IPS-20b (cell line): Measurements from ENCODE around the gene CD81.

ENCODE experiments used
- H3K27ac ChIP-seq: one replicate; pipeline ENCODE4 v1.5.1; 2013; ENCODE audit warnings: low read length
- H3K27me3 ChIP-seq: 2 replicates; pipeline ENCODE4 v1.6.1; 2013; ENCODE audit warnings: mild to moderate bottlenecking, low read length, inconsistent platforms; ENCODE audit not compliant: insufficient read depth
- H3K36me3 ChIP-seq: 2 replicates; pipeline ENCODE4 v1.6.1; 2013; ENCODE audit warnings: low read depth, mild to moderate bottlenecking, inconsistent platforms, low read length, moderate library complexity; ENCODE audit not compliant: insufficient read depth
- H3K4me1 ChIP-seq: 2 replicates; pipeline ENCODE4 v1.6.1; 2013; ENCODE audit warnings: mild to moderate bottlenecking, control low read depth, inconsistent platforms, low read length, moderate library complexity; ENCODE audit not compliant: insufficient read depth
- H3K4me3 ChIP-seq: 2 replicates; pipeline ENCODE4 v1.5.1; 2013; ENCODE audit warnings: mild to moderate bottlenecking, low read length, inconsistent platforms
- H3K9ac ChIP-seq: 2 replicates; pipeline ENCODE4 v1.6.1; 2013; ENCODE audit warnings: low read depth, mild to moderate bottlenecking, inconsistent platforms, low read length, moderate library complexity
- H3K9me3 ChIP-seq: 2 replicates; pipeline ENCODE4 v1.6.1; 2013; ENCODE audit warnings: mild to moderate bottlenecking, low read depth, low read length, inconsistent platforms; ENCODE audit not compliant: insufficient read depth

CD81 gene

DNA sequence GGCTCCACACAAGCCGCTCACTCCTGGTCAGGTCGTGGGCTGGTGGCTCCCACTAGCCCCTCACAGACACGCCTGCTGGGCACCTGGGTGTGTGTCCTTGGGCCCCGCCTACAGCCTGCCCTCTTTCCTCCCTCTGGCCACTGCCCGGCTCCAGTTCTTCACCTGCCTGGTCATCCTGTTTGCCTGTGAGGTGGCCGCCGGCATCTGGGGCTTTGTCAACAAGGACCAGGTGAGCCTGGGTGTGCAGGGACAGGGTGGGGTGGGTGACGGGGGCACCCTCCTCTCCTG lies 17.7 kb downstream of the CD81 start:
- no peak overlapping the region for H3K9ac ChIP-seq
- H3K4me3 ChIP-seq = no peak overlapping the region
- H3K4me1 ChIP-seq = no peaks in the 10 kb centered on the region
- no peaks in the 10 kb centered on the region for H3K27me3 ChIP-seq
- no peak overlapping the region for H3K27ac ChIP-seq
- H3K9me3 ChIP-seq = no peaks in the 10 kb centered on the region
- H3K36me3 ChIP-seq = peaks cover 26% of the 10 kb centered on the region

DNA sequence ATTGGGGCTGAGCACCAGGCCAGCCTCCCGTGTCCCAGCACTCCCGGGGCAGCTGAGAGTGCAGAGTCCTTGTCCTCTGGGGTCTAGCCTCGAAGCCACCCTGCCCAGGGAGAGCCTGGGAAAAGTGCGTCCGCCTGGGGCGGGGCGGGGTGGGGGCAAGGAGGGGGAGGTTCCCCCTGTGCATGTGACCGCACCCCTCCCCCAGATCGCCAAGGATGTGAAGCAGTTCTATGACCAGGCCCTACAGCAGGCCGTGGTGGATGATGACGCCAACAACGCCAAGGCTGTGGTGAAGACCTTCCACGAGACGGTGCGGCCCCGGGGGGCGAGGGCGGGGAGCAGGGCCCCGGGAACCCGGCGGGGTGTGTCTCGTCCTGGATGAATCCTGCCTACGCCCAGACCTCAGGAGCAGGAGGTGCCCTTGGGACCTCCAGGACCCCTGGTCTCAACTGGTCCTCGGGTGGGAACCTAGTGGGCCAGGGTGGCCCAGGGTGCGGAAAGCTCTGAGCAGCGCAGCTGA lies 18.2 kb downstream of the CD81 start:
- Histone ChIP-seq H3K36me3 (peaks cover 26% of the 10 kb centered on the region), H3K9me3 (no peaks in the 10 kb centered on the region), H3K27me3 (no peaks in the 10 kb centered on the region), H3K9ac (no peak overlapping the region), H3K27ac (no peak overlapping the region), H3K4me1 (no peaks in the 10 kb centered on the region), H3K4me3 (no peak overlapping the region)

DNA sequence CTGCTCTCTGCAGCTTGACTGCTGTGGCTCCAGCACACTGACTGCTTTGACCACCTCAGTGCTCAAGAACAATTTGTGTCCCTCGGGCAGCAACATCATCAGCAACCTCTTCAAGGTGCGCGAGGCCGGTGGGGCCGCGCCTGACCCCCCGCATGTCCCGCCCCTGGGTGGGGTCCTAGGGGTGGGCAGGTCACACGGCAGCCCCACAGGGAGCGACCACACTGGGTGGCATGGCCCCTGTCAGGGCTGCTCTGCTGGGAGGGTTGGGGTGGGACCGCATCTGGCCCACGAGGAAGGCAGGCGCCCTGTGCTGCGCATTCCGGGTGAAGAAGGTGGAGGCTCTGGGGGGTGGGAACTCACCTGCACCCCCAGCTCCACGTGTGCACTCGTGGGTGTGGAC lies 18.7 kb downstream of the CD81 start:
- Histone ChIP-seq H3K9ac (no peak overlapping the region), H3K4me3 (no peak overlapping the region), H3K9me3 (no peaks in the 10 kb centered on the region), H3K36me3 (peaks cover 26% of the 10 kb centered on the region), H3K4me1 (no peaks in the 10 kb centered on the region), H3K27ac (no peak overlapping the region), H3K27me3 (no peaks in the 10 kb centered on the region)

DNA sequence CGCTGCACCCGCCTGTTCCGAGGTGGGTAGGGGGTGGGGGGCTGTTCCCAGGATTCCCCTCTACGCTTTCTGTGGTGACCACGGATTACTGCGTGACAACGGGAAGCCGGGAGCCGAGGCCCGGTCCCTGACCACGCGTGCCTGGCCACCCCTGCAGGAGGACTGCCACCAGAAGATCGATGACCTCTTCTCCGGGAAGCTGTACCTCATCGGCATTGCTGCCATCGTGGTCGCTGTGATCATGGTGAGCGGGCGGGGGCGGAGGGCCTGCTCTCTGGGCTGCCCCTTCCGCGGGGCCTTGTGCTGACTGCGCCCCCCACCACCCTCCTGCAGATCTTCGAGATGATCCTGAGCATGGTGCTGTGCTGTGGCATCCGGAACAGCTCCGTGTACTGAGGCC lies 19.4 kb downstream of the CD81 start:
- Histone ChIP-seq H3K4me1 (no peaks in the 10 kb centered on the region), H3K4me3 (no peak overlapping the region), H3K9ac (no peak overlapping the region), H3K27me3 (no peaks in the 10 kb centered on the region), H3K36me3 (peaks cover 26% of the 10 kb centered on the region), H3K27ac (no peak overlapping the region), H3K9me3 (no peaks in the 10 kb centered on the region)

DNA sequence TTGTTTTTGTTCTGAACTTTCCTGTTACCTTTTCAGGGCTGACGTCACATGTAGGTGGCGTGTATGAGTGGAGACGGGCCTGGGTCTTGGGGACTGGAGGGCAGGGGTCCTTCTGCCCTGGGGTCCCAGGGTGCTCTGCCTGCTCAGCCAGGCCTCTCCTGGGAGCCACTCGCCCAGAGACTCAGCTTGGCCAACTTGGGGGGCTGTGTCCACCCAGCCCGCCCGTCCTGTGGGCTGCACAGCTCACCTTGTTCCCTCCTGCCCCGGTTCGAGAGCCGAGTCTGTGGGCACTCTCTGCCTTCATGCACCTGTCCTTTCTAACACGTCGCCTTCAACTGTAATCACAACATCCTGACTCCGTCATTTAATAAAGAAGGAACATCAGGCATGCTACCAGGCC lies 19.9 kb downstream of the CD81 start:
- Histone ChIP-seq H3K4me3 (no peak overlapping the region), H3K9ac (no peak overlapping the region)

DNA sequence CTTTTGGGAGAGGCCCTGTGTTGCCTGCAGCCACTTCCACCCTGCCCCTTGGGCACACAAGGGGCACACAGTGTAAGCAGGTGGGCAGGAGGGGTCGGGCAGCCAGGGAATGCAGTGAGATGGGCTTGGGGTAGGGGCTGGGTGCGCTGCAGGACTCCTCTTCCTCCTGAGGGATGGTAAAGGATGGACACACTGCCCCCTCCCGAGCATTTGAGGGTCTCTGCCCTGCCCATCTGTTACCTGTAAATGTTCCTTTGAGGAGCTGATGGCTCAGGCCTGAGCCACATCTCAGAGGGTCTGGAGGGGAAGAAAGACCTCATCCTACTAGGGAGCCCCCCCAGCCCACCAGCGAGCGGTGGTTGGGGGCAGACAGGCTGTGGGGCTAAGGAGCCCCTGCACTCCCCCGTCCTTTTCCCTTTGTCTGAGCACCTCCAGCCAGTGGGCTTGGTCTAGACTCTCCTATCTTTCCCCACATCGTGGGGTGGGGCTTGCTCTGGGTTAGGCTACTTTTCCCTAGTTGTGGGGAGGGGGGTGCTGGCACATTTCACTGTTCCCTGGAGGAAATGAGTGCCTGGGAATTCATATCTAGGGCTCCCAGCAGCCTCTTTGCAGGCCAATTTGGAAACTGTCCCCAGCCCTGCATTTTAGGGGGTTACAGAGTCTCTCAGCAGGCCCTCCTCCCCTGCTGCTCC lies 21.7 kb downstream of the CD81 start:
- Histone ChIP-seq H3K9ac (peak overlapping the region; percentile 79; the same call in 1 of the 2 replicates), H3K4me1 (no peaks in the 10 kb centered on the region; the same call in 1 of the 2 replicates), H3K9me3 (no peaks in the 10 kb centered on the region), H3K27ac (no peak overlapping the region), H3K27me3 (no peaks in the 10 kb centered on the region), H3K4me3 (peak overlapping the region; percentile 99; the same call in 1 of the 2 replicates), H3K36me3 (peaks cover 32% of the 10 kb centered on the region)

More for the DNA sequence above, 19.9 kb downstream of the CD81 start:
- peaks cover 27% of the 10 kb centered on the region for H3K36me3 ChIP-seq
- no peaks in the 10 kb centered on the region for H3K9me3 ChIP-seq
- H3K27ac ChIP-seq = no peak overlapping the region
- H3K4me1 ChIP-seq = no peaks in the 10 kb centered on the region; the same call in 1 of the 2 replicates
- no peaks in the 10 kb centered on the region for H3K27me3 ChIP-seq

DNA sequence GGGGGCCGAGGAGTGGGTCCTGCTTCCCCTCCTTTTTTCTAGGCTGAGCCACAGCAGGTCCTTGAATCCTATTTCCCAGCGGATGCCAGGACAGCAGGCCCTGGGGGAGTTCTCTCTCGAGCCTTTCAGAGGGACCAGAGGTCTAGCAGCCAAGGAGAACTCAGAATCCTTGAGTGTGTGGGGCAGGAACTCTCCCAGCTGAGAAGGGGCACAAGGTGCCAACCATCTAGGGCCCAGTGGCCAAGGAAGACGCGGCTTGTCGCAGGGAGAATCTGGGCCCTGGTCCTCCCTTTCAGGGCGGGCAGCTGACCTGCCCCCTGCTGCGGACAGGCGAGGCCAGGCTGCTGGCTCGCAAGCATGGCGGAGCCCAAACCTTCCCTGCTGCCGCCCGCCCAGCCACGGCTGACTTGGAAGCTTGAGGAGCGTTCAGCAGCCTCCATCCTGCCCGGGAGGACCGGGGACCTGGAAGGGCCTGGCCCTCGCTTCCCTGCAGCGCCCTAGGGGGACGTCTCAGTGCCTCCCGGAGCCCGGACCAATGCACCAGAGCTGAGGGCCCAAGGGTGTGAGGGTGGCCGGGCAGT lies 22.5 kb downstream of the CD81 start:
- Histone ChIP-seq H3K9me3 (no peaks in the 10 kb centered on the region), H3K27ac (peak overlapping the region; percentile 52), H3K36me3 (peaks cover 33% of the 10 kb centered on the region), H3K27me3 (no peaks in the 10 kb centered on the region), H3K4me1 (no peaks in the 10 kb centered on the region; the same call in 1 of the 2 replicates), H3K4me3 (peak overlapping the region; percentile 99; the same call in 1 of the 2 replicates), H3K9ac (peak overlapping the region; percentile 79; the same call in 1 of the 2 replicates)

DNA sequence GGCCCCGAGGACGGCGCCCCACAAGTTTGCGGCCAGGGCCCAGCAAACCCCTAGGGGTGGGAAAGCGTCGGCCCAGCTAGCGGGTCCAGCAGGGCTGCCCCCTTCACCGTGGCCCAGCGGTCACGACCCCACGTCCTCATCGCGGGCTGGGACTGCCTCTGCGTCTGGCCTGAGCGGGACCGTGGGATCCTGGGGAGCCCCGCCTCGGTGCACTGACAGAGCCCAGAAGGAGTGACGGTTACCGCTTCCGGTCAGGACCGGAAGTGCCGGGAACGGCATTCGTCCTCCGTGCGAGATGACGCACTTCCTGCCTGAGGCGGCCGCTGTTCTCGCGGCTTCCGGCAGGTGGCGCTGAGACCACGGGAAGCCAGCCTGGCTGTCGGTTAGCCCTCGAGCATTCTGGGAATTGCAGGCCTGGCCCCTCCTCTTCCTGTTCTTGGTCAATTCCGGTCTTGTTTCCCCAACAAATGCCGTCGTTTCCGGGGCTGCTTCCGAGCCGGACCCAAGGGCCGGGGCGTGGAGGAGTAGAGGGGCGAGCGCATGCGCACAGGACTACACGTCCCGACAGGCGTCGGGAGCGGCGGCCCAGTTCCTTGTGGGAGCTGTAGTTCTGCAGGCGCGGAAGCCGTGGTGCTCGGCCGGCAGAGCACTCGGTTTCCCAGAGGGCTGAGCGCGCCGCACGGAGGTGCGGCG lies 23.1 kb downstream of the CD81 start, which contains the start of gene TSSC4:
Gene TSSC4, plus strand, starts transcription at position 682 of the 693 bp plus-strand sequence. CDS start 1,884 bp downstream, outside the sequence.
- H3K4me3 ChIP-seq = peak within 1 kb of the TSS; percentile 99
- H3K36me3 ChIP-seq = peaks cover 33% of the 10 kb centered on the region
- no peaks in the 10 kb centered on the region for H3K27me3 ChIP-seq
- peak within 1 kb of the TSS; percentile 52 for H3K27ac ChIP-seq
- no peaks in the 10 kb centered on the region; the same call in 1 of the 2 replicates for H3K4me1 ChIP-seq
- H3K9me3 ChIP-seq = no peaks in the 10 kb centered on the region
- H3K9ac ChIP-seq = peak within 1 kb of the TSS; percentile 99

DNA sequence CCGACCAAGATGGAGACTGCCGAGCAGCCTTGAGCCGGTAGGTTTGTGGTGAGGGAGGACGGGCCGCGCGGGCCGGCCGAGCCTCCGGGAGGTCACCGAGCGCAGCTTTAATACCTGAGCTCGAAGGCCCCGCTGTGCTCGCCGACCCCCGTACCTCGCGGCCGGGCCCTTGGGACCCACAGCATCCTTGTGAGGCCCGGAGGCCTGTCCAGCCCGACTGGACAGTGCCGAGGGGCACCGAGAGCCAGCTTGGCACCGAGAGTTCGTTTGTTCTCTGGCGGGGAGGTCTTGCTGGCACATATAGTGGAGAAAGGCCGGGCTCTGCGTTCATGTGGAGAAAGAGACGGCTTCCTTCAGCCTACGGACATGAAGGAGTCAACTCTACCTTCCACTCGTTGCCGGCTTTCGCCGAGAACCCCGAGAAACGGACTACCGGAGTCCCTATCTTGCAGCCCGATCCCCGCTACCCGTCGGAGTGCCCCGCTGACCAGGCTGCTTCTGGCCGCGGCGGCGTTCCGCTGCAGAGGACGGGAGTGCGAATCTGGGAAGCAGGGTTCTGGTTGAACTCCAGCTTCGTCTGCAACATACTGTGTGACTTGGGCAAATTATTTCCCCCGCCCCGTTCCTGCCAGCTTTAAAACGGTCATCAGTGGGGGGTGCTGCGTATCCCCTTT lies 23.8 kb downstream of the CD81 start:
- Histone ChIP-seq H3K36me3 (peaks cover 27% of the 10 kb centered on the region), H3K27me3 (no peaks in the 10 kb centered on the region), H3K9ac (peak overlapping the region; percentile 99), H3K9me3 (no peaks in the 10 kb centered on the region), H3K4me1 (no peaks in the 10 kb centered on the region; the same call in 1 of the 2 replicates), H3K27ac (peak overlapping the region; percentile 25), H3K4me3 (peak overlapping the region; percentile 99)

DNA sequence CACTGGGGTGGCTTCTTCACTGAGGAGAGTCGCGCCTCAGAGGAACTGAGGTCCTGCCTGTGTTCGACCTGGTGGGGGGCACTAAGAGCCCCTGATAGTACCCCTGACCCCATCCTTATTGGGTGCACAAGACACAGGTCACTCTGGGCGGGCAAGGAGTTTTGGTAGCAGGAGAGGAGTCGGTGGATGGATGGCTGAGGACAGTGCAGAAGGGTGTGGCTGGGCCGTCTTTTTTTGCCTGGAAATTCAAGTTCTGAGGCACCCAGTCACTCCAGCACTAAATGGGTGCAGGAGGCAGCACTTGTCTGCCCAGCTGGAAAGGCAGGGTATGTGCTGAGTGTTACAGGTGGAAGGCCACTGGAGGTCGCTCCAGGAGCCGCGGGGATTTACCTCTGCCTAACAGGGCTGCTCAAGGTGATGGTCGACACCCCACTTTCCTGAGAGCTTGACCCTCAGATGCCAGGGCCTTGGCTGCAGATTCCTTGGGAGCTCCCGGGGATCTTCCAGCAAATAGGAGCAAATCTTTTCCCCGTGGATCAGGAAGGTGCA lies 24.4 kb downstream of the CD81 start:
- Histone ChIP-seq H3K9ac (peak overlapping the region; percentile 99), H3K36me3 (peaks cover 21% of the 10 kb centered on the region), H3K4me3 (peak overlapping the region; percentile 99), H3K27ac (peak overlapping the region; percentile 25), H3K9me3 (no peaks in the 10 kb centered on the region), H3K27me3 (no peaks in the 10 kb centered on the region), H3K4me1 (no peaks in the 10 kb centered on the region; the same call in 1 of the 2 replicates)

DNA sequence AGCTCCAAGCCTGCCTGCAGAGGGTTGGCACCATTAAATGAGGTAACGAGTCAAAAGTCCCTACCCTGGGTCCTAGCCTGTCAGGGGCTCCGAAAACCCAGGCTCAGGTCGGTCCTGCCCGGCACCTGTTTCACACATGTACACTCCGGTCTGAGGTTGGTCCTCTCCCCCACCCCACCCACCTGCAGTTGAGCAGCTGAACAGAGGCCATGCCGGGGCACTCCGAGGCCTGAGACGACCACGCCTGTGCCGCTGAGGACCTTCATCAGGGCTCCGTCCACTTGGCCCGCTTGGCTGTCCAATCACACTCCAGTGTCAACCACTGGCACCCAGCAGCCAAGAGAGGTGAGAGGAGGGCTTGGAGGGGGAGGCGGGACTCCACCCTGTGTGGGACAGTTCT lies 25.0 kb downstream of the CD81 start:
- Histone ChIP-seq H3K27ac (no peak overlapping the region), H3K9me3 (no peaks in the 10 kb centered on the region), H3K36me3 (peaks cover 15% of the 10 kb centered on the region; the same call in 1 of the 2 replicates), H3K9ac (0 out of 2 replicates have a peak overlapping the region, but pooled peaks have one; percentile 99), H3K4me3 (no peak overlapping the region), H3K27me3 (no peaks in the 10 kb centered on the region), H3K4me1 (no peaks in the 10 kb centered on the region; the same call in 1 of the 2 replicates)
